ENCODE results near the gene MUC7.
"Not testable (repeated sequence)": the region's sequence is repeated elsewhere in the genome, so short reads cannot be mapped to it uniquely, and the experiment has no call there.

The MUC7 gene

DNA sequence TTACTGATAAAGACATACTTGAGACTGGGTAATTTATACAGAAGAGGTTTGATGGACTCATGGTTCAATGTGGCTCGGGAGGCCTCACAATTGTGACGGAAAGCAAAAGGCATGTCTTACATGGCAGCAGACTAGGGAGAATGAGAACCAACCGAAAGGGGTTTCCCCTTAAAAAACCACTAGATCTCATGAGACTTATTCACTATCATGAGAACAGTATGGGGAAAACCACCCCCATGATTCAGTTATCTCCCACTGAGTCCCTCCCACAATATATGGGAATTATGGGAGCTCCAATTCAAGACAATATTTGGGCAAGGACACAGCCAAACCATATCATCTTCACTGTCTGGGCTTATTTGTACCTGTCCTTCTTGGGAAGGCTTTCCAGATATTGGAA lies 22.8 kb upstream of the MUC7 start:
- intact Hi-C loops (cut with DNase I; ENCODE audit: low total_unique reads), result no loop called here

DNA sequence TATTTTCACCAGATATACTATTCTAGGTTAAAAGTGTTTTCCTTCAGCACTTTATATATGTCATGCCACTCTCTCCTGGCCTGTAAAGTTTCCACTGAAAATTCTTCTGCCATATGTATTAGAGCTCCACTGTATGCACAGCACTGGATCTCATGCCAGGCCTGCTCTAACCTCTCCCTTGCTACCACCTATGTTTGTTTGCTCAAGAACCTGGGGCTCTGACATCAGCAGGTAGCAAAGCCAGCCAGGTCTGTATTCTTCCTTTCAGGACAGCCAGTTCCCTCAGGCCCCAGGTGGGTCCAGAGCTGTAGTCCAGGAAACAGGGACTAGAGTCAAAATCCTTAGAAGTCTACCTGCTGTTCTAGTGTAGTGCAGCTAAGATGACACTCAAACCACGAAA lies 19.1 kb upstream of the MUC7 start:
- intact Hi-C loops (cut with DNase I; ENCODE audit: low total_unique reads), result no loop called here
- no peak overlapping the region for H3K4me3 ChIP-seq
- DNase-seq, result no peak
- H3K9me3 ChIP-seq, result no peaks in the 10 kb centered on the region
- H3K27me3 ChIP-seq, result no peaks in the 10 kb centered on the region
- H3K4me1 ChIP-seq, result no peaks in the 10 kb centered on the region
- no peaks in the 10 kb centered on the region for H3K36me3 ChIP-seq
- H3K27ac ChIP-seq, result no peak overlapping the region
- no peak for TF ChIP-seq CTCF (IDR thresholded peaks at IDR 0.05)

More for the DNA sequence above, 22.8 kb upstream of the MUC7 start:
- Histone ChIP-seq H3K9me3 (no peaks in the 10 kb centered on the region), H3K27me3 (no peaks in the 10 kb centered on the region), H3K36me3 (no peaks in the 10 kb centered on the region), H3K4me1 (no peaks in the 10 kb centered on the region), H3K27ac (no peak overlapping the region), H3K4me3 (no peak overlapping the region)
- TF ChIP-seq CTCF (IDR thresholded peaks at IDR 0.05), result no peak
- no peak for DNase-seq

- intact Hi-C loops (cut with DNase I; ENCODE audit: low total_unique reads), result no loop called here
- Histone ChIP-seq H3K36me3 (no peaks in the 10 kb centered on the region), H3K4me1 (no peaks in the 10 kb centered on the region), H3K4me3 (no peak overlapping the region), H3K27ac (no peak overlapping the region), H3K9me3 (no peaks in the 10 kb centered on the region), H3K27me3 (no peaks in the 10 kb centered on the region)
- DNase-seq, result no peak
- TF ChIP-seq CTCF (IDR thresholded peaks at IDR 0.05), result no peak
These were observed 8.7 kb upstream of the MUC7 start for GRCh38 chr4:70463335-70463734.

DNA sequence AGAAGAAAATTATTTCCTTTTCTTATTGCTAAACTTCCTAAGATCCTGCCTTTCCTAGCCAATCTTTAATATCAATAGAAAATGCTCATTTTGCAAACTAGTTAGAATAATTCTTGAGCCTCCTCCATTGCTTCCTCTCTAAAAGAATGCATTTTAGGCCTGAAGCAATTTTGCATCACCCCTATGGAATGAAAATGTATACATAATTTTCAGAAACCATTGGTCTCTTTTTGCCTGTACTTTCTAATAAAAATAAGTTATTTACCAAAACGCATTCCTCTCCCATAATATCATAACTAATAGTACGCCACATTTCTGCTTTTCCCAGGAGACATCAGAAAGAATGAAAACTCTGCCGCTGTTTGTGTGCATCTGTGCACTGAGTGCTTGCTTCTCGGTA lies 1.7 kb downstream of the MUC7 start:
- Histone ChIP-seq H3K4me1 (no peaks in the 10 kb centered on the region), H3K27me3 (no peaks in the 10 kb centered on the region), H3K9me3 (no peaks in the 10 kb centered on the region), H3K36me3 (no peaks in the 10 kb centered on the region), H3K27ac (no peak overlapping the region), H3K4me3 (no peak overlapping the region)
- no peak for TF ChIP-seq CTCF (IDR thresholded peaks at IDR 0.05)
- intact Hi-C loops (cut with DNase I; ENCODE audit: low total_unique reads), result no loop called here
- no peak for DNase-seq

GRCh38 chr4:70488748-70489147 lies 16.8 kb downstream of the MUC7 start:
- H3K4me1 ChIP-seq, result no peaks in the 10 kb centered on the region
- H3K36me3 ChIP-seq, result no peaks in the 10 kb centered on the region
- H3K27ac ChIP-seq, result no peak overlapping the region
- no peak for DNase-seq
- no peak for TF ChIP-seq CTCF (IDR thresholded peaks at IDR 0.05)
- intact Hi-C loops (cut with DNase I; ENCODE audit: low total_unique reads), result no loop called here
- no peaks in the 10 kb centered on the region for H3K27me3 ChIP-seq
- no peaks in the 10 kb centered on the region for H3K9me3 ChIP-seq
- no peak overlapping the region for H3K4me3 ChIP-seq

DNA sequence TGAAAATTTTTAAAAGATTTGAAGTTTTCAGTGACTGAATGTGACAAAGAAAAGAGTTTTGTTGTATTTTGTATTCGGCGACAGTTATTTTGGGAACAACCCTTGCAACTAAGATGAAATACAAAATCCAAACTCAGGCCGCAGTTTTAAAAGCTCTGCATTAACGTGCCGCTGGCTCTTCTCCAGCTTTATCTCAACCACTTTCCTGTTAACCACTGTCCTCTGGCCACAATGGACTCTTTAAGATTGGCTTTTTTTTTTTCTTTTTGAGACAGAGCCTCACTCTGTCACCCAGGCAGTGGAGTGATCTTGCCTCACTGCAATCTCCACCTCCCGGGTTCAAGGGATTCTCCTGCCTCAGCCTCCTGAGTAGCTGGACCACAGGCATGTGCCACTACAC lies 24.2 kb downstream of the MUC7 start:
- intact Hi-C loops (cut with DNase I; ENCODE audit: low total_unique reads), result no loop called here
- H3K36me3 ChIP-seq, result no peaks in the 10 kb centered on the region
- no peak for TF ChIP-seq CTCF (IDR thresholded peaks at IDR 0.05)
- no peaks in the 10 kb centered on the region for H3K4me1 ChIP-seq
- no peak for DNase-seq
- no peaks in the 10 kb centered on the region for H3K27me3 ChIP-seq
- no peak overlapping the region for H3K27ac ChIP-seq
- H3K4me3 ChIP-seq, result no peak overlapping the region
- H3K9me3 ChIP-seq, result no peaks in the 10 kb centered on the region

GRCh38 chr4:70501838-70502237 lies 29.8 kb downstream of the MUC7 start:
- H3K27ac ChIP-seq; H3K9me3 ChIP-seq; H3K36me3 ChIP-seq; H3K4me3 ChIP-seq; DNase-seq; H3K27me3 ChIP-seq; H3K4me1 ChIP-seq; intact Hi-C loops (cut with DNase I; ENCODE audit: low total_unique reads): not testable (repeated sequence)
